ENCODE data around the gene CERS6. TPM values are rescaled to one million over a fixed set of nuclear protein-coding genes. Genes with fewer than 3 reads are reported as not detected.
"Not testable (repeated sequence)": the region's sequence is repeated elsewhere in the genome, so short reads cannot be mapped to it uniquely, and the experiment has no call there.

CERS6 gene
- total RNA-seq, 1 donor from 2014 or later = 14.7 TPM

DNA sequence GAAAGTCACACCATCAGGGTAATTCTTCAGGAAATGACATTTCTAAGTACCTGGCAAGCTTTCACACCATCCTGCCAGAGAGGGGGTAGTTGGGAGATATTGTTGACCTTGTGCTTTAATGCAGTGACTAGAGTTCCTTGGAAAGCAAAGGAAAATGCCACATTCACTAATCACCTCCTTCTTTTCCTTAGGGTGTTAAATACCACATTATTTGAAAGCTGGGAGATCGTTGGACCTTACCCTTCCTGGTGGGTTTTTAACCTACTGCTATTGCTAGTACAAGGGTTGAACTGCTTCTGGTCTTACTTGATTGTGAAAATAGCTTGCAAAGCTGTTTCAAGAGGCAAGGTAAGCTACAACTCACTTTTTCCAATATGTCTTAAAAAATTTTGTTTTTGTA, 309.3 kb downstream of the CERS6 start:
- DNase-seq (ENCODE audit: low spot score) = no peak

DNA sequence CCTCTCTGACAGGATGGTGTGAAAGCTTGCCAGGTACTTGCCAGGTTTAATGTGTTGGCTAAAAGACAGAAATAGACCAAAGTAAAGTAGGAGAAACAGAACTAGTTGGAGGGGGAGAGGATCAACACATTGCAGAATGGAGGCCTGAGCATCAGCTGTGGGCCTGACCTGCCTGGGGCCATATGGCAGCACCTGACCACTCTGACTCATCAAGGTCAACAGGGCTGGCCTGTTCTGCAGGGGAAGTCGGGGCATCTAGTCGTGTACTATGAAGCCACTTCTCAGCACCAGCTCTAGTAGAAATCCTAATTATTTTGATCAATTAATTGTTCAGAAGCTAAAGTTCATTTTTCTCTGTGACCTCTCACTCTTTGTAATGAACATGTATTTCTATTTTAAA, 310.5 kb downstream of the CERS6 start:
- DNase-seq (ENCODE audit: low spot score) = no peak

DNA sequence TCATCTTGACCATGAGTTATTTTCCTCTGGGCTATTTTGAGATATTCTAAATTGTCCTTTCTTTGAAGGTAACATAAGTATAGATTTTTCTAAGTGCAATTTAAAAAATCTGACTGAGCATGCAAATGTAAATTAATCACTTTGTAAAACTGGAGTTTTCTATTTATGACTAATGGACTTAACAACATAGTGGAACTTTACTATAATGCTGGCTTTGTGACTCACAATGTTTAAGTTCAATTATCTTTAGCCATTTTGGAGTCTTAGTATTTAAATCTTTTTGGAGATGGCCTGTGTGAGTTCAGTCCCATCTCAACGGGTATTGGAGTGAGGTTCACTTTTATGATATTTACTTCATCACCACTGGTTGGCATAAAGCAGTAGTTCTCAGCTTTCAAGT, 311.2 kb downstream of the CERS6 start:
- no peak for DNase-seq (ENCODE audit: low spot score)

DNA sequence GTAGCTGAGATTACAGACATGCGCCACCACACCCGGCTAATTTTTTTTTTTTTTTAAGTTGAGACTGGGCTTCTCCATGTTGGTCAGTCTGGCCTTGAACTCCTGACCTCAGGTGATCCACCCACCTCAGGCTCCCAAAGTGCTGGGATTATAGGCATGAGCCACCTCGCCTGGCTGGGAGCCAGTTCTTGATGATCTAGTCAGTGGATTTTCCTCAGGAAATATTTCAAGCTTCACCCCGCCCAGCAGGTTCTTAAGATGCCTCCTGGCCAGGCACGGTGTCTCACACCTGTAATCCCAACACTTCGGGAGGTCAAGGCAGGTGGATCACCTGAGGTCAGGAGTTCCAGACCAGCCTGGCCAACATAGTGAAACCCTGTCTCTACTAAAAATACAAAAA, 312.3 kb downstream of the CERS6 start:
- DNase-seq (ENCODE audit: low spot score) = not testable (repeated sequence)

DNA sequence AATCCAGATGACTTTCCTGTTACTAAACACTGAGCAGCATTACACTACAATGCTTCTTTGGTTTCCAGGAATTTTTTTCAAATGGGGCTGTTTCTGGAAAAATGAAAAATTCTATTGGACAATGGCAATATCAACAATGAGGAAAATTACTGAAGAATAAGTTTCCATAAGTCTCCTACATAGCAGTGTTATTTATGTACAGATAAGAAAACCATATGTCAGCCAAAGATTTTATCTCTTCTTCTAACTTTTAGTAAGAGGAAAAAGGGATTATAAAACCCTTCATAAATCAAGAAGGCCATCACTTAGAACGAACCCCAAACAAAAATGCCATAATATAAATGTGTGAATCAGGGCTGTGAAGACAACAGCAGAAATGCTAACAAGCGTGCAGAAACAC, 314.7 kb downstream of the CERS6 start:
- DNase-seq (ENCODE audit: low spot score) = peak; percentile 24

DNA sequence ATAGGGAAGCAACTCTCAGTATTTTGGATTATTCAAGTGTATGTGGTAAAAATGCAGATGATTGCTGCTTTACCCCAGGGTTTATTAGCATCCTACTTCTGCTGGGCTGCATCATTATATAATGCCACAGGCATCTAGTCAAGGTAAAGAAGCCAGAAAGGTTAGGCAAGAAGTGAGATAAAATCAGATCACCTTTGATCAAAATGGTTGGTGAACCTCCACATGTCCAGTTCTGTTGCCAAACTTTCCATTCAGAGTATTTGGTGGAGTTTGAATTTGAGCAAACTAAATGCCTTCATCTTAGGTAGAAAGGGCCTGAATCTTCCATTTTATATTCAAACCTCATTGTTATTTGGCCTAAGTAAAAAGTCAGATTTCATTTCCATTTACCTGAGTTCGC, 316.6 kb downstream of the CERS6 start:
- no peak for DNase-seq (ENCODE audit: low spot score)

DNA sequence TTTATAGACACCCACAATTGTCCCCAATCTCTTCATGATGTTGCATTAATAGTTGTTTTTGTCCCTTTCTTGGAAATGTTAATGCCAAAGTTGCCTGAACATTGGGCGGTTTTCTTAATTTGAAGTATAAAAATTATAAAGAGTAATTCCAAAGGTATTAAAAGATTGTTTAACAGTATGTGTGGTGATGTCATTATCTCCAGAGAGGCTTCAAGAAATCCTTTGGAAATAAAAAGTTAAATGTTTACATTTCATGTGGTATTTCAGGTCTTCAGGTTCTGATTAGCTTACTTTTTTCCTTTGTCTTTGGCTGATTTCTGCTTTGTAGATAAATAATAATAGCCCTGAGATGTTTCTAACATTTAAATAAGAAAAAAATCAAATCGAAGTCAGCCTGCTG, 317.1 kb downstream of the CERS6 start:
- no peak for DNase-seq (ENCODE audit: low spot score)

DNA sequence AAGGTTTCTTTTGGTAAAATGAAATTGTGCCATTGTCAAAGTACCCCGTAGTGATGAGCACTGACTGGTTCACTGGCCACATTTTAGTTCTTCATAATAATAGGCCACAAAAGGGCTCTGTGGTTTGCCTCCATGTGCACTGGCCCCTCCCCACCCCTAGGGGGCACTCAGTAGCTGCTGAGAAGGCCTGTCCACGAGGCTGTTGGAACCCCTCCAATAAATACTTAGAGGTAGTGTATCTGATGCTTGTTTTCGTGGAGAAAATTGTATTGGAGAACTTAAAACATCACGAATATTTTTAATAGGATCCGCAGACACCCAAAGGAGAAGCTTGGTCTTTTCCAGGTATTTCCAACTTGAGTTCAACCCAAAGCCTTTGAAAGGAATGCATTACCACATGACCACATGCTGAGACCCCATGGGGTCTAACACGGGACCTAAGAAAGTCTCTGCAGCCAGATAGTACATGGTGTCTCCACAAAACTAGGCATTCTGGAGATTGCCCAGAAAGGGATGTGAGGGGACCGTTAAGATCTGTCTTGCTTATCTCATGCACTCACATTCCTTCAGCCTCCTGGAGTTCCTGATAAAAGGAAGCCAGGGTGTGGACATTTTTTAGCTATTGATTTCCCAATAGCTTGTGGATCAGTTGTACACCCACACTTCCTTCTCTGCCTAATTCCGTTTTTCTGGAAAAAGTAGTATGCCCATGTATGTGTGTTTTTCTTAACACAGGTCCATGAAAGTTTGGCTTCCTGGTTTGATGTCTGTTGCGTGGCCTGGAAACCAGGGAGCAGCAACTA, 317.8 kb downstream of the CERS6 start:
- peak; percentile 7 for DNase-seq (ENCODE audit: low spot score)

DNA sequence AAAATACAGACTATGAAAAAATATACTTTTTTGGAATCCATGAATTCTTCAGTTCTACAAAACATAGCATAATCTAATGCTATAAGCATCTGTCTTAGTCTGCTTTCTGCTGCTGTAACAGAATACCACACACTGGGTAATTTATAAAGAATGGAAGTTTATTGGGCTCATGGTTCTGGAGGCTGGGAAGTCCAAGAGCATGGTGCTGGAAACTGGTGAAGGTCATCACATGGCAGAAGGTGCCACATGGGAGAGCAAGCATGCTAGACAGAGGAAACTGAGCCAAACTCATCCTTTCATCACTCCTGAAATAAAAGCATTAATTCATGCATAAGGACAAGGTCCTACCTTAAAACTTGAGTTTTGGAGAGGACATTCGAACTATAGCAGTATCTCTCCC, 319.8 kb downstream of the CERS6 start:
- no peak for DNase-seq (ENCODE audit: low spot score)

DNA sequence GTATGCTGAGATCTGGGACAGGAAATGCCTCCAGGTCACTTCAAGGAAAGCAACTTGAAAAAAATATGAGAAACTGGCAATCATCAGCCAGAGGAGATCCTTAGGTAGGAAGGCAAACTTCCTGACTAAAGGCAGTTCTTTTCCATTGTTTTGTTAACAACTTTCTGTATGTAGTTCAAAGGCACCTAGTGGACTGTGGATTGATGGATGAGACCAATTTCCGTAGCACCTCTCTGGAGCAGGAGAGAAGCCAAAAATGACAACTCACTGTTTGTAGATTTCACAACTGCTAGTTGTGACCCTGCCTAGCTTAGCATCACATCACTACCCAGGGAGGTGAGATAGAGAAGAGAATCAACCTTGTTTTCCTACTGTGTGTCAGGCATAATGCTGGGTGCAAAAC, 324.6 kb downstream of the CERS6 start:
- no peak for DNase-seq (ENCODE audit: low spot score)

DNA sequence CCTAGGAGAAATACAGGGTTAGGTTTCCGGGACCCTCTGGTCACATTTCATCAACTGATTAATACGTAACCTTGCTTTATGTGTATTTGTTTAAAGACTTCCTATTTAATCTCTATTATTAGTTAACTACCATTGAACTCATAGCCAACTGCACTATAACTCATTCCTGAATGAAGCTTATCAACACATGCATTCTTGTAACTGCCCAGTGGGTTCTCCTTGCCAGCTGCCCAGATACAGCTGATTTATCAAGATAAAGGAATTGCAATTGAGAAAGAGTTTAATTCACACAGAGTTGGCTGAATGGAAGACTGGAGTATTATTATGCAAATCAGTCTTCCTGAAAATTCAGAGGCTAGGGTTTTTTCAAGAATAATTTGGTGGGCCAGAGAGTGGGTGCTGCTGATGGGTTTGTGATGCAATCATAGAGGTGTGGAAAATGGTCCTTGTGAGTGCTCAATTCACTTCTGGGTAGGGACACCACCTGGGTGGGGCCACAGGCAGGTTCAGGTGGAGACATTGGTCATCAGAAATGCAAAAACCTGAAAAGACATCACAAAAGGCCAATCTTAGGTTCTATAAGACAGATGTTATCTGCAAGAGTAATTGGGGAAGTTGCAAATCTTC, 325.2 kb downstream of the CERS6 start:
- DNase-seq (ENCODE audit: low spot score) = no peak

DNA sequence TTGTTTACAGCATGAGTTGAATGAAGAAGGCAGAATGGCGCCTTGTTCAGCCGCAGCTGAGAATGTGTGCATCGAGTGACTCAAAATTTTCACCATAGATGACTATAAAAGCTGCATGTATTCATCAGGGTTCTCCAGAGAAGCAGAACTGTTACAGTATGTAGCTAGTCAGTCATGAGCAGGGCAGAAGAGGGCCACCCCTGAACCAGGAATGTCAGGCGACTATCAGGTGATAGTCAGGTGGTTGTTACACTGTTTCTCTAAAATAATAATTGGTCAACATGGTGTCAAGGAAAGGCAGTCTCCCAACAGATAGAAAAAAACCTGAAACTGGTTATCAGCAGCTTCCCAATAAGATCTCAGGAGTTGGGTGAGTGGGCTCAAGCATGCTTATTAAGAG, 326.2 kb downstream of the CERS6 start:
- DNase-seq (ENCODE audit: low spot score) = no peak

DNA sequence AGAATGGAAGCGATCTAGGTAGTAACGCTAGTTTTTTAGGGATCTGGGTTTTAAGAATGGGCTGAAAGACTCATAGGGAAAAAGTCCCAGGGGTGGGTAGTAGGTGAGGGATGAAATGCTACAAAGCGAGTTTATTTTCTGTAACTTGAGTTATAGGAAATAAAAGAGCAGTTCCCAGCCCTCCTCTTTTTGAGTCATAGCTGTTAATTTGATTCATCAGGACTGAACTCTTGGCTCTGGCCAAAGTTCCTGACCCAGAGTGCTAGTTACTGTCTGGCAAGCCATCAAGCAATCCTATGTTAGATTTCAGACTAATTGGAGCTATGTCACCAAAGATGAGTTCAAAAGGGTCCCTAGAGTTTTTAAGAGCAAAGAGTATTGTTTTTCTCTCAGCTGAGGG, 328.9 kb downstream of the CERS6 start:
- DNase-seq (ENCODE audit: low spot score) = no peak

DNA sequence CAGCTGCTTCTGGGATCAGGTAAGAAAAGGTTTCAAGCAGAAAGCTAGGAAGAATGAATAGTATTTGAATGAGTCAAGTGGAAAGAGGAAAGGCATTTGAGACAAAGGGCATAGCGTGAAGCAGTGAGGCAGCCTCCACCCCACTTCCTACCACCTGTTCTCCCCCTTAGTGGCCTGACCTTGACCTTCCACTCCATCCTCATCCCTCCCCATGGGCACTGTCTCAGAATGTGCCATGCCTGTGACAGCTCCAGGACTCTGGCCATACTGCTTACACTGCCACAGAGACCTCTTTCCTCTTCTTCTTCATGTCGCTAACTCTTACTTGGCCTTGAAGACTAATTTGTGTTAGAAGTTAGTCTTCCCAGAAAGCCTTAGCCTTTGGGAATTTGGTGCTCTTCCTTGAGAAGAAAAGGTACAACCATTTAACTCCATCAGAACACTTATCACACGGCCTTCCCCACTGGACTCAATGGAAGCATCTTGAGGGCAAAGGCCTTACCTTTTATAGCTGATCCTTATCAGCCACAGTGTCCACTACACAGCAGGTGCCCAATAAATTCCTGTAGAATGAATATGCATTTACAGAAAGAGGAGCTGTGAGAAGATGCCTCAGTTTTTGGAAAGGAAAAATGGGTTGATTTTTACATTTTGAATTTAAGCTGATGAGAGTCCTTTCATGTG, 331.2 kb downstream of the CERS6 start:
- DNase-seq (ENCODE audit: low spot score) = no peak

DNA sequence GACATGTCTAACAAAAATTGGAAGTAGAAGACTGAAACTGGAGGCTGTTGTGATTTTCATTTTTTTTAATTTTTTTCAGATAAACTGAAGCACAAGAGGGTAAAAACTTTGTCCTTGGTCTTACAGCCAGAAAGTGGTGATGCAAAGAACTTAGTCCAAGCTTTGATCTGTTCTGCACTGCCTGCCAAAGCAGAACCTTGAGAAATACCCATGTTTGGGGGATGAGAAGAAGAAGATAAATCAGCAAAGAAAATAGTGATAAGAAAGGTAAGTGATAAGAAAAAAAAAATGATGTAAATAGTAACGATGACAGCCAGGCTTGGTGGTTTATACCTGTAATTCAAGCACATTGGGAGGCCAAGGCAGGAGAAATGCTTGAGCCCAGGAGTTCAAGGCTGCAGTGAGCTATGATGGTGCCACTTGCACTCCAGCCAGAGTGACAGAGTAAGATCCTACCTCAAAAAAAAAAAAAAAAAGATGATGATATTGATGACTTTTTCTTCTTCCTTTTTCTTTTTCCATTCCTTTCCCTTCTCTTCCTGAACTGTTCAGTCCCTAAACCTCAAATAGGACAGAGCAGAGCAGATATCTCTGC, 331.8 kb downstream of the CERS6 start:
- DNase-seq (ENCODE audit: low spot score) = no peak

DNA sequence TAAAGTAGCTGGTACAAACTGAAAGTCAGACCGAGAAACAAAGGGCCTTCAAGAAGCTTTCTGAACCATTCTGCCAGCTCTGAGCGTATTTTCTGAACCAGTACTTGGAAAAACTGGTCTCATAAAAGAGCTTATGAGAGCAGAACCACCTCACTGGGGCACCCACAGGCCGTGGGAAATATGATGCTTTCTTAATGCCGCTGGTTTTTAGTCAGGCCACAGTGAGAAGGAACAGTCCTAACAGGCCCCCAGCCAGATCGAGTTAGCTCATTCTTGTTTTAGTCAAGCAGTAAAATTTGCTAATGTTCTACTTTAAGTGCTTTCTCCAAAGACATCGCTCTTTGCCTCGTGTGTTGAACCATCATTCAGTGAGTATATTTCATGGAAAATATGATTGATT, 333.7 kb downstream of the CERS6 start:
- DNase-seq (ENCODE audit: low spot score) = peak; percentile 63

DNA sequence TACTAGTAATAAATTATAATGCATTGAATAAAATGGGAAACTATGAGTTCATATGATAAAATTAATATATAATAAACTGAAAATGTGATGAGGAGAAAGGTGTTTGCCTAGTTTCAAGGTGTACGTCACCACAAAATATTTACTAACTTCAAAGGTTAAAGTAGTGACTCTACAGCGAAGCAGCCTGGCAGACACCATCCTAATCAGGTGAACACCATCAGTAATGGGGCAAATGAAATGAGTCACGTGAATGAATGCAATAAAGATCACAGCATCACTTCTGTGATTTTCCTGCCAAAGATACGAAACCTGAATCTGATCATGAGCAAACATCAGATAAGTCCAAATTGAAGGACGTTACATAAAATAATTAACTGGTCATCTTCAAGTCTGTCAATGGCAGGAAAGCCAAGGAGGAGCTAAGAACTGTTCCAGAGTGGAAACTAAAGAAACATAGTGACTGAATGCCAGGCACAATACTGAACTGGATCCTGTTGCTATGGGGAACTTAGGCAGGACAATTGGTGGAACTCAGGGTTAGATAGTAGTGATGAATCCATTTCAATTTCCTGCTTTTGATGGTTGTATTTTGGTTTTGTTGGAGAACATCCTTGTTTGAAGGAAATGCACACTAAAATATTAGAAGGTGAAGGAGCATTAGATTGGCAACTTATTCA, 334.3 kb downstream of the CERS6 start:
- DNase-seq (ENCODE audit: low spot score) = no peak

DNA sequence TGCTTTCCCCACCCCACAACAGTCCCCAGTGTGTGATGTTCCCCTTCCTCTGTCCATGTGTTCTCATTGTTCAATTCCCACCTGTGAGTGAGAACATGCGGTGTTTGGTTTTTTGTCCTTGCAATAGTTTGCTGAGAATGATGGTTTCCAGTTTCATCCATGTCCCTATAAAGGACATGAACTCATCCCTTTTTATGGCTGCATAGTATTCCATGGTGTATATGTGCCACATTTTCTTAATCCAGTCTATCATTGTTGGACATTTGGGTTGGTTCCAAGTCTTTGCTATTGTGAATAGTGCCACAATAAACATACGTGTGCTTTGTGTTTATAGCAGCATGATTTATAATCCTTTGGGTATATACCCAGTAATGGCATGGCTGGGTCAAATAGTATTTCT, 335.1 kb downstream of the CERS6 start:
- DNase-seq (ENCODE audit: low spot score) = not testable (repeated sequence)

DNA sequence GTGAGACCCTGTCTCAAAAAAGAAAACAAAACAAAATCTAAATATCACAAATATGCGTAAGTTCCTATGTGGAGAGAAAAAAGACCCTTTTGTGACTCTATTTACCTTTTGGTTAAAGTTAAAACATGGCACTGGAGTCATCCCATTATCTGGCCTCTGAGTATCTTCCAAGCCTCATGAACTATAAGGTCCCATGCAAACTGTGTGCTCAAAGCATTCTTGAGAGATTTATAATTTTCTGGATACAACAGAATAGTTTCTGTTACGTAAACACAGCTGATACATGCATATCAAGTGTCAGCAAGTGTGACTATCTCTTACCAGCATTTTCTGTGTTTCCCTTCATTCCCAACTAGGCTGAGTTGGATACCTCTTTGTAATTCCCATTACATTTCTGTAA, 337.5 kb downstream of the CERS6 start:
- no peak for DNase-seq (ENCODE audit: low spot score)

DNA sequence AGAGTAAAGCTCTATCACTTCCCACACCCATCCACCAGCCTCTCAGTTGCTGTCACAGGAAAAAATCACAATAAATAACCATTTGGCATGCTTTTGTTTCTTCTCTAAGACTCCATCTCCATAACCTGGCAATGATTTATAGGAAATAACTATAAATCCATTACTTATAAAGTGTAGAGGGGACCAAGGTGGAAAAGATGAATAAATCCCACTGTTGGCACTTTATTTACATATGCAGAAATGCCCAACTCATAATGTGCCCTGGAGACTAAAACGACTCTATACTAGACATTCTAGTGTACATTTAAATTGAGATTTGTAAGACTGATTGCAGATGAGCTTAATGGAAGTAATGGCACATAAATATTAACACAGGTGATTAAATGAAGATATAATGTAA, 338.9 kb downstream of the CERS6 start:
- no peak for DNase-seq (ENCODE audit: low spot score)

DNA sequence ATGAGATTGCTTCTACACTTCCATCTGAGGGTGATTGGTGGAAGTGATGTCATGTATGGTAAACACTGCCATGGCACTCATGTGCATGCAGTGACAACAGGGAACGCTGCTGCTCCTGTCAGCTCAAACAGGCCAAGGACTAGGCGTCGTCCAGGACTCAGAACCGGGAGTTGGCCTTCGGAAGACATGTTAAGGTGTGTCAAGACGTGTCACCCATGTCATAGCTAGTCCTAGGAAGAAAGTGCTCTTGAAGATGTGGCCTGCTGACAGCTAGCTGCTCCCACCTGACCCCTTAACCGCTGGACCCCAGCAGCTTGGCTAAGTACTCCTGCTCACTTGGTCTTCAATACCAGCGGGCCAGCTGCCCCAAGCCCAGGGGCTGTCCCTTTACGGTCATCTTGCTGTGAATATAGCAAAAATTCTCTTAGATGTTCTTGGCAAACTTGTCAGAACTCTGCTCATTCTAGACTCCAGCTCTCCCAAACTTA, 340.1 kb downstream of the CERS6 start:
- DNase-seq (ENCODE audit: low spot score) = no peak
